RWPE1 (cell line): Measurements from ENCODE around the gene MED13L.

ENCODE experiments used
- CTCF ChIA-PET: fragments of 350-600 bp; sonication (Branson Sonifier 250); formaldehyde crosslinking; extraction: SDS; loops from one replicate; lab custom pipeline; 2021; lab: Yijun Ruan, JAX
- POLR2A ChIA-PET: fragments of 400-600 bp; formaldehyde crosslinking; extraction: SDS; loops from one replicate; lab custom pipeline; 2020; ENCODE audit warnings: antibody characterized with exemption; ENCODE audit not compliant: low non-redundant PET; lab: Yijun Ruan, JAX
- DNase-seq: peaks from one replicate; pipeline ENCODE4 v3.0.0; 2012; ENCODE audit warnings: low spot score
- H3K27ac ChIP-seq: fragments of 450-650 bp; 2 replicates; pipeline ENCODE4 v1.5.1; 2017
- CTCF ChIP-seq: fragments of 450-650 bp; conservative IDR thresholded peaks from 2 replicates; pipeline ENCODE4 v1.5.1; 2017; ENCODE audit warnings: low read depth, mild to moderate bottlenecking

The MED13L gene

GRCh38 chr12:116150452-116150851 lies 127.0 kb downstream of the MED13L start:
- POLR2A ChIA-PET: no interaction called here
- no peak for DNase-seq
- CTCF ChIA-PET: interaction anchor here (0.6 kb wide), 1 partner anchor 508 kb away, joined by 3 read pairs; no protein-coding TSS in a partner anchor
- no peak overlapping the region for H3K27ac ChIP-seq
- no peak for TF ChIP-seq CTCF

DNA sequence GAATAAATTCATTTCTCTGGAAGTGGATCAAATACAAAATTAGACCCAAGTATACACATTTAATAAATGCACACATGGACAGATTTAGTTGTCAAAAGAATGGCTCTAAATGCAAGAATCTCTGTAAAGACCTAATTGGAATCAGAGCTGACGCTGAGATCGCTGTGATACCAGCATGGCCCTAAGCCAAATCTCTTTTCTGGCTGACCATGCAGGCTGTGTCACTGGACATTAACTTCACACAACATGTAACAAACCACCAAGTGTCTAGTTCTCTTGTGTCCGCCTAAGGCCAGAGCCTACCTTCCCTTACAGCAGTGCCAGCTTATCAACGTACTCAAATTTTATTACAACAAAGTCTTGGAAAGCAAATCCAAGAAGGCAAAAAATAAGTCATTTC lies 127.5 kb downstream of the MED13L start:
- ChIA-PET POLR2A (no interaction called here), CTCF (interaction anchor here (0.6 kb wide), 1 partner anchor 509 kb away, joined by 3 read pairs; no protein-coding TSS in a partner anchor)
- no peak for TF ChIP-seq CTCF
- DNase-seq: no peak
- H3K27ac ChIP-seq: no peak overlapping the region

GRCh38 chr12:116148844-116149243 lies 128.6 kb downstream of the MED13L start:
- H3K27ac ChIP-seq: no peak overlapping the region
- no peak for DNase-seq
- ChIA-PET CTCF (no interaction called here), POLR2A (no interaction called here)
- TF ChIP-seq CTCF: no peak

GRCh38 chr12:116146386-116146785 lies 131.1 kb downstream of the MED13L start:
- CTCF ChIA-PET: interaction anchor here (1.2 kb wide), 1 partner anchor 11 kb away, joined by 4 read pairs; no protein-coding TSS in a partner anchor
- no peak overlapping the region for H3K27ac ChIP-seq
- POLR2A ChIA-PET: no interaction called here
- no peak for DNase-seq
- no peak for TF ChIP-seq CTCF

DNA sequence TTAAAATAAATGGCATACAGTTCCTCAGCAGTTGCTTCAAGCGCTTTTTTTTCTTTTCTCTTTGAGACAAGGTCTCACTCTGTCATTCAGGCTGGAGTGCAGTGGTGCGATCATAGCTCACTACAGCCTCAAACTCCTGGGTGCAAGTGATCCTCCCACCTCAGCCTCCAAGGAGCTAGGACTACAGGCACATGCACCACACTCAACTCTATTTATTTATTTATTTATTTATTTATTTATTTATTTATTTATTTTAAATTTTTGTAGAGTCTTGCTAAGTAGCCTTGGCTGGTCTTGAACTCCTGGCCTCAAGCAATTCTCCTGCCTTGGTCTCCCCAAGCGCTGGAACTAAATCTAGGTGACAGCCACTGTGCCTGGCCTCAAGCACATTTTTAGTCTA lies 132.0 kb downstream of the MED13L start:
- DNase-seq: no peak
- POLR2A ChIA-PET: no interaction called here
- H3K27ac ChIP-seq: no peak overlapping the region
- CTCF ChIA-PET: interaction anchor here (1.2 kb wide), 1 partner anchor 10 kb away, joined by 4 read pairs; no protein-coding TSS in a partner anchor
- no peak for TF ChIP-seq CTCF

GRCh38 chr12:116144384-116144783 lies 133.1 kb downstream of the MED13L start:
- ChIA-PET CTCF (no interaction called here), POLR2A (no interaction called here)
- DNase-seq: no peak
- no peak for TF ChIP-seq CTCF
- H3K27ac ChIP-seq: no peak overlapping the region
